ENCODE data around the gene KRT84.
"Not testable (repeated sequence)": the region's sequence is repeated elsewhere in the genome, so short reads cannot be mapped to it uniquely, and the experiment has no call there.

Gene KRT84

DNA sequence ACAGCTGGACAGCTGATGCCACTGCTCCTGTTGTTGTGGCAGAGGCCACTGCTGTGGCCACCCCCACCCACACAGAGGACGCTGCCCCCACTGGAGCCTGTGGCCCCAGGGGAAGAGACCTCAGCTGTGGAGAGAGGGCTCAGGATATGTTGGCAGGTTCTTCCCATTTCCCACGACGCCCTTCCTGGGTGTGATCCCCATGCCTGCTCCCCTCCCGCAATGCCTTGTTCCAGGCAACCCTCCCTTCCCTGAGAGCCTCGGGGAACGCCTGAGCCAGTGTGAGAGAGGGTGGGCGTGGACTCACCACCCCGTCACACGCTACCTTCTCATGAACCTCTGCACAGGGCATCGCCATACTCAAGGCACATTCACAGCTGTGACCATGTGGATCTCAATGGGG lies 26.4 kb upstream of the KRT84 start:
- Histone ChIP-seq H3K9me3 (ENCODE audit: control insufficient read depth, insufficient read depth, low read depth, low read length) (no peaks in the 10 kb centered on the region), H3K36me3 (ENCODE audit: control insufficient read depth in 2 of 2, insufficient read depth in 1 of 2, low read length in 2 of 2) (no peaks in the 10 kb centered on the region), H3K4me1 (ENCODE audit: control insufficient read depth, insufficient read depth, low read length) (no peaks in the 10 kb centered on the region), H3K27ac (ENCODE audit: extremely low read depth, low read depth, low read length) (no peak overlapping the region), H3K4me3 (ENCODE audit: low read depth, low read length) (no peak overlapping the region)
- TF ChIP-seq, protein P1, sequence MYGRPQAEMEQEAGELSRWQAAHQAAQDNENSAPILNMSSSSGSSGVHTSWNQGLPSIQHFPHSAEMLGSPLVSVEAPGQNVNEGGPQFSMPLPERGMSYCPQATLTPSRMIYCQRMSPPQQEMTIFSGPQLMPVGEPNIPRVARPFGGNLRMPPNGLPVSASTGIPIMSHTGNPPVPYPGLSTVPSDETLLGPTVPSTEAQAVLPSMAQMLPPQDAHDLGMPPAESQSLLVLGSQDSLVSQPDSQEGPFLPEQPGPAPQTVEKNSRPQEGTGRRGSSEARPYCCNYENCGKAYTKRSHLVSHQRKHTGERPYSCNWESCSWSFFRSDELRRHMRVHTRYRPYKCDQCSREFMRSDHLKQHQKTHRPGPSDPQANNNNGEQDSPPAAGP (tag by site-specific recombination; IDR thresholded peaks at IDR 0.05): peak; percentile 62; the same call in 1 of the 2 replicates
- TF ChIP-seq KLF1 (tag by site-specific recombination; IDR thresholded peaks at IDR 0.05) (peak; percentile 66), KLF8 (tag by site-specific recombination; IDR thresholded peaks at IDR 0.05) (no peak)
- TF ChIP-seq, protein P2, sequence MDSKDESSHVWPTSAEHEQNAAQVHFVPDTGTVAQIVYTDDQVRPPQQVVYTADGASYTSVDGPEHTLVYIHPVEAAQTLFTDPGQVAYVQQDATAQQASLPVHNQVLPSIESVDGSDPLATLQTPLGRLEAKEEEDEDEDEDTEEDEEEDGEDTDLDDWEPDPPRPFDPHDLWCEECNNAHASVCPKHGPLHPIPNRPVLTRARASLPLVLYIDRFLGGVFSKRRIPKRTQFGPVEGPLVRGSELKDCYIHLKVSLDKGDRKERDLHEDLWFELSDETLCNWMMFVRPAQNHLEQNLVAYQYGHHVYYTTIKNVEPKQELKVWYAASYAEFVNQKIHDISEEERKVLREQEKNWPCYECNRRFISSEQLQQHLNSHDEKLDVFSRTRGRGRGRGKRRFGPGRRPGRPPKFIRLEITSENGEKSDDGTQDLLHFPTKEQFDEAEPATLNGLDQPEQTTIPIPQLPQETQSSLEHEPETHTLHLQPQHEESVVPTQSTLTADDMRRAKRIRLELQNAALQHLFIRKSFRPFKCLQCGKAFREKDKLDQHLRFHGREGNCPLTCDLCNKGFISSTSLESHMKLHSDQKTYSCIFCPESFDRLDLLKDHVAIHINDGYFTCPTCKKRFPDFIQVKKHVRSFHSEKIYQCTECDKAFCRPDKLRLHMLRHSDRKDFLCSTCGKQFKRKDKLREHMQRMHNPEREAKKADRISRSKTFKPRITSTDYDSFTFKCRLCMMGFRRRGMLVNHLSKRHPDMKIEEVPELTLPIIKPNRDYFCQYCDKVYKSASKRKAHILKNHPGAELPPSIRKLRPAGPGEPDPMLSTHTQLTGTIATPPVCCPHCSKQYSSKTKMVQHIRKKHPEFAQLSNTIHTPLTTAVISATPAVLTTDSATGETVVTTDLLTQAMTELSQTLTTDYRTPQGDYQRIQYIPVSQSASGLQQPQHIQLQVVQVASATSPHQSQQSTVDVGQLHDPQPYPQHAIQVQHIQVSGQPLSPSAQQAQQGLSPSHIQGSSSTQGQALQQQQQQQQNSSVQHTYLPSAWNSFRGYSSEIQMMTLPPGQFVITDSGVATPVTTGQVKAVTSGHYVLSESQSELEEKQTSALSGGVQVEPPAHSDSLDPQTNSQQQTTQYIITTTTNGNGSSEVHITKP (tag by site-specific recombination; IDR thresholded peaks at IDR 0.05): no peak
- CTCF ChIA-PET: interaction anchor here (1.3 to 2.3 kb wide), 3 partner anchors 13 to 31 kb away, joined by 4 to 7 read pairs (median 7); no protein-coding TSS in a partner anchor
- POLR2A ChIA-PET: interaction anchor here (0.5 kb wide), 1 partner anchor 455 kb away, joined by 5 read pairs; no protein-coding TSS in a partner anchor

DNA sequence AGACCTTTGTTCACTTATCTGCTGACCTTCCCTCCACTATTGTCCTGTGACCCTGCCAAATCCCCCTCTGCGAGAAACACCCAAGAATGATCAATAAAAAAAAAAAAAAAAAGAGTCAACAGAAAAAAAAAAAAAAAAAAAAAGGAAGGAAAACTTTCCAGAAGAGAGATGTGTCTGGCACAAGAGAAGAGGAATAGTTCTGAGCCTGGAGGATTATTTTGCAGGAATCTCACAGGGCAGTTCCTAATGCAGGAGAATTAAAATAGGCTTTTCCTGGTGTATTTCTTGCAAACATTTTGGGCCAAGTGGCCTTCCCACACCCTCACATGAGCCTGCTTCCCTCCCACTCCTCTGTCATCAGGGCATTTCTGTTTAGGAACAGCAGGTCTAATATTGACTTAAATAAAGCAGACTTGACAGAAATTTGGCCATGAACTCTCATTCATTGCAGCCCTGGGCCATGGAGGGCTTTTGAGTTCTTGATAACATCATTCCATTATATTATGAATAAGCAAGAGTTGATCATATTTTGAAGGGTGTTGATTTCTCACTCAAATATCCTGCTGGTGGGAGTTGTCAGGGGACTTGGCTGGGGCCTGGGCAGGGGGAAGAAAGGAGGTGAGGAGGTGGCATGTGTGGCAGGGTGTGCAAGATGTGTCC lies 25.3 kb upstream of the KRT84 start:
- H3K4me1 ChIP-seq (ENCODE audit: control insufficient read depth, insufficient read depth, low read length); H3K36me3 ChIP-seq (ENCODE audit: control insufficient read depth in 2 of 2, insufficient read depth in 1 of 2, low read length in 2 of 2); H3K9me3 ChIP-seq (ENCODE audit: control insufficient read depth, insufficient read depth, low read depth, low read length); POLR2A ChIA-PET; H3K27ac ChIP-seq (ENCODE audit: extremely low read depth, low read depth, low read length); H3K4me3 ChIP-seq (ENCODE audit: low read depth, low read length); CTCF ChIA-PET: not testable (repeated sequence)
- TF ChIP-seq ZFHX2 (tag by site-specific recombination; conservative IDR thresholded peaks at IDR 0.05): peak; percentile 45

DNA sequence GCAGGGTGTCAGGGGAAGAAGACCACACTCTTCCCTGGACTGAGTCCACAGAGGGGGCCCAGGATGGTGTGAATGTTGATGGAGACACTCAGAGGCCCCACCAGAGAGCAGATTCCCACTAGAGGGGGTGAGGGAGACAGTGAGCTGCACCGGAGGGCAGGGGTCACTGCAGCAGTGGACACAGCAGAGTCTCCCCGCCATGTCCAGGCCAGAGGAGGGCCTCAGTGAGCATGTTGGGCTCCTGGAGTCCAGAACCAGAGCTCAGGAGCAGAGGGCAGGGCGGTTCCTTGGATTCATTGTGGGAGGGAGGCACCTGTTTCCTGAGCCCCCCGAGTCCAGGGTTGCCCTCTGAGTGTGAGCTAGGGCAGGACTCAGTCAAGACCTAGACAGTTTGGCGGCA lies 22.5 kb upstream of the KRT84 start:
- Histone ChIP-seq H3K36me3 (ENCODE audit: control insufficient read depth in 2 of 2, insufficient read depth in 1 of 2, low read length in 2 of 2) (no peaks in the 10 kb centered on the region), H3K4me1 (ENCODE audit: control insufficient read depth, insufficient read depth, low read length) (no peaks in the 10 kb centered on the region), H3K4me3 (ENCODE audit: low read depth, low read length) (no peak overlapping the region), H3K27ac (ENCODE audit: extremely low read depth, low read depth, low read length) (no peak overlapping the region), H3K9me3 (ENCODE audit: control insufficient read depth, insufficient read depth, low read depth, low read length) (no peaks in the 10 kb centered on the region)
- ChIA-PET POLR2A (no interaction called here), CTCF (interaction anchor here (0.5 to 1.0 kb wide), 5 partner anchors 45 to 580 kb away, joined by 3 to 5 read pairs (median 3); no protein-coding TSS in a partner anchor)
- TF ChIP-seq ZNF223 (tag by site-specific recombination; IDR thresholded peaks at IDR 0.05): no peak
- TF ChIP-seq, protein P3, sequence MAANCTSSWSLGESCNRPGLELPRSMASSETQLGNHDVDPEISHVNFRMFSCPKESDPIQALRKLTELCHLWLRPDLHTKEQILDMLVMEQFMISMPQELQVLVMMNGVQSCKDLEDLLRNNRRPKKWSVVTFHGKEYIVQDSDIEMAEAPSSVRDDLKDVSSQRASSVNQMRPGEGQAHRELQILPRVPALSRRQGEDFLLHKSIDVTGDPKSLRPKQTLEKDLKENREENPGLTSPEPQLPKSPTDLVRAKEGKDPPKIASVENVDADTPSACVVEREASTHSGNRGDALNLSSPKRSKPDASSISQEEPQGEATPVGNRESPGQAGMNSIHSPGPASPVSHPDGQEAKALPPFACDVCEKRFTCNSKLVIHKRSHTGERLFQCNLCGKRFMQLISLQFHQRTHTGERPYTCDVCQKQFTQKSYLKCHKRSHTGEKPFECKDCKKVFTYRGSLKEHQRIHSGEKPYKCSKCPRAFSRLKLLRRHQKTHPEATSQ (tag by site-specific recombination; IDR thresholded peaks at IDR 0.05): no peak
- TF ChIP-seq GFI1B (tag by site-specific recombination; IDR thresholded peaks at IDR 0.05): no peak
- TF ChIP-seq IKZF3 (tag by site-specific recombination; IDR thresholded peaks at IDR 0.05): no peak
- TF ChIP-seq ZNF677 (tag by site-specific recombination; IDR thresholded peaks at IDR 0.05): no peak
- TF ChIP-seq ZFP69B (tag by site-specific recombination; IDR thresholded peaks at IDR 0.05): no peak
- TF ChIP-seq ZNF140 (tag by site-specific recombination; IDR thresholded peaks at IDR 0.05): no peak
- no peak for TF ChIP-seq OSR2 (tag by site-specific recombination; IDR thresholded peaks at IDR 0.05)
- TF ChIP-seq ZNF558 (tag by site-specific recombination; IDR thresholded peaks at IDR 0.05): no peak

All from HEK293 (cell line).